DLD1 (cell line): ENCODE data around the gene WNK1.
"Not testable (repeated sequence)": the region's sequence is repeated elsewhere in the genome, so short reads cannot be mapped to it uniquely, and the experiment has no call there.

Experiments
- in situ Hi-C: cut with HindIII; loops from 2 replicates; pipeline ENCODE4 v1.10.0; 2017; ENCODE audit warnings: low sequenced_read_pairs

Gene WNK1

DNA sequence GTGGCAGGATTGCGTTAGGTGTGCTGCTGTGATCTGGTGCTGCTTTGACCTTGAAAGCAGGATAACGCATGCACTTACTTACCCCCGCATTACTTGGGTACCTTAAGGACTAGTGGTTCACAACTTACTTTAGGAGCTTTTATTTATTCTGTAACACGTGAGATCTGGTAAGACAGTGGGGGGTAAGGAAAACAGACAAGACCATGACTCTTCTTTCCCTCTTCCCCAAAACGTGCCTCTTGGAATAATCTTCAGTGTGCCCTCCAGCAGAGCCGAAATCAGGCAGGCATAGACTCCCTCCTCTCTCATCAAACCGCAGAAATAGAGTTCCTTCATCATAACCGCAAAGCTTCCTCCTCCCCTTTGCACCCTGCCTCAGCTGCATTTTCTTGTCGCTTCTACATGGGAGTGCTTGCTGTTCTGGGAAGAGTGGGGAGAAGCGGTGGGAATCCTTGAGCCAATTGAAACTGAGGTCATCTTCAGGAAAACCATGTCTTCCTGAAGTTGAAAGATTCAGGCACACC lies 153.7 kb downstream of the WNK1 start:
- in situ Hi-C loops, result no loop called here

DNA sequence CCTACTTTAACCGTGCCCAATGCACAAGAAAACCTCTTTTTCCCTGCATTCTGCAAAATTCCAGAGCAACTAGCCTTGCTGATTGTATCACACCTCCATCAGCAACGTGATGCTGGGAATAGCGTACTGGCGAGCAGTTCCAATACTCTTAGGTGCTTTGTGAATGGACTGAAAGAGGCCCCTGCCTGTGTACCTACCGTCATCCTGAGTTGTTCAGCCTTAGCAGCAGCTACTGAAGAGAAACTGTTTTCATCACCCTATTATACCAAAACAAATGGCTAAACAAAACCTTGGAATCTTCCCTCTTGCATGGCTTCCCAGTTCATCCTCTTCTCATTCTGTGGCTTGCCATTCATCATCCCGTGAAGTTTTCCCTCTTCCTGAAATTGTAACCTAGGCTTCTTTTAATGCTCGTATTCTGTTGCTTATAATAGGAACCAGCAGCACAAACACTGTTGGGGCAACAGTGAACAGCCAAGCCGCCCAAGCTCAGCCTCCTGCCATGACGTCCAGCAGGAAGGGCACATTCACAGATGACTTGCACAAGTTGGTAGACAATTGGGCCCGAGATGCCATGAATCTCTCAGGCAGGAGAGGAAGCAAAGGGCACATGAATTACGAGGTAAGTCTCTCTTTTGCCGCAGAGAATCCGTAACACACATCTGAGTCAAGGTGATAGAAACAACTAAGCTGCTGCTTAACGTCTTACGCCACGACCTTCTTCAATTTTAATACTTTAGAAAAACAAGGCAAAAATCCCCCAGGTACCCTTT lies 155.2 kb downstream of the WNK1 start:
- in situ Hi-C loops, result no loop called here

GRCh38 chr12:909861-910260 lies 157.5 kb downstream of the WNK1 start:
- in situ Hi-C loops, result no loop called here

GRCh38 chr12:910416-910815 lies 158.0 kb downstream of the WNK1 start:
- in situ Hi-C loops, result no loop called here

GRCh38 chr12:911191-911826 lies 158.9 kb downstream of the WNK1 start:
- in situ Hi-C loops, result no loop called here

DNA sequence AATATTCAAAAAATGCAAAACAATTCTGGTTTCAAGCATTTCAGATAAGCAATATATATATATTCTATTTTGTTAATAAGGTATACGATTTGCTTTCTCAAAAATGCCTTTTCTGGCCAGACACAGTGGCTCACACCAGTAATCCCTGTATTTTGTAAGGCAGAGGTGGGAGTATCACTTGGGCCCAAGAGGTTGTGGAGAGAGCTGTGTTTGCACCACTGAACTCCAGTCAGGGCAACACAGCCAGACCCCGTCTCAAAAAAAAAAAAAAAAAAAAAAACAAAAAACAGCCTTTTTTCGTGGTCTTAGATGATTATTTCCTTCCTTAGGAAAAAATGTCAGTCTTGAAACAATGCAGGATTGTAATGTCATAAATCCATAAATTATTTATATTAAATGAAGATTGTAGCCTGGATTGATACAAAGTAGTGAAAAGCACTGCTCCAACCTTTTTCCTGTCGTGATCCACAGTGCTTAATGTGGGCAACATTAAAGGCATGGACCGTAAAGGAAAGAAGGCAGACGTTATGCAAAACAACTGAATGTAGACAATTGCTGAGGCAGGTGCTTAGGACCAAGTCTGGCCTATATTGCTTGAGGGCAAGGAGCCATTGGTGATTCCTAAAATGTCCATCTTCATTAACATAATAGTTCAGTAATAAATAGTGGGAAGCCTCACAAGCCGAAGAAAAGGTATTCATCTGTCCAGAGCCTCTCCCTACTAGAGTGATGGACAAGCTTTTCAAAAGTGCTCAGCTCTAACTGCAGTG lies 160.3 kb downstream of the WNK1 start:
- in situ Hi-C loops, result no loop called here

GRCh38 chr12:913919-914698 lies 161.7 kb downstream of the WNK1 start:
- in situ Hi-C loops, result no loop called here

DNA sequence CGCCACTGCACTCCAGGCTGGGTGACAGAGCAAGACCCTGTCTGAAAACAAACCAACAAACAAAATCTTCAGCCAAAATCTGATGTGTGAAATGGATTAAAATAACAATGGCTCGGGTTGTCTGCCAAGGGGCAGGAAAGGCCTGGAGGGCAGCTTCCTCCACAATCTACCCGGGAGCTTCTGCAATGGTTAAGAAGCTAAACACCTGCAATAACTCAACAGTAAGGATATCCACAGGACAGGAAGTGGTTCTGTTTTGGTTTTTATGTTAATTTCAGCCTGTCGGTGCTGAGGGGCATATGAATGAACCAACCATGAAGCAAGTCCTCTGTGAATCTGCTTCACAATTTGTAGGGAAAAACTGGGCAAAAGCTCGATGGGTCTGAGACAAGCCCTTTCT lies 162.7 kb downstream of the WNK1 start:
- in situ Hi-C loops, result no loop called here

- in situ Hi-C loops, result no loop called here
Observed at GRCh38 chr12:916240-916639, 163.9 kb downstream of the WNK1 start.

DNA sequence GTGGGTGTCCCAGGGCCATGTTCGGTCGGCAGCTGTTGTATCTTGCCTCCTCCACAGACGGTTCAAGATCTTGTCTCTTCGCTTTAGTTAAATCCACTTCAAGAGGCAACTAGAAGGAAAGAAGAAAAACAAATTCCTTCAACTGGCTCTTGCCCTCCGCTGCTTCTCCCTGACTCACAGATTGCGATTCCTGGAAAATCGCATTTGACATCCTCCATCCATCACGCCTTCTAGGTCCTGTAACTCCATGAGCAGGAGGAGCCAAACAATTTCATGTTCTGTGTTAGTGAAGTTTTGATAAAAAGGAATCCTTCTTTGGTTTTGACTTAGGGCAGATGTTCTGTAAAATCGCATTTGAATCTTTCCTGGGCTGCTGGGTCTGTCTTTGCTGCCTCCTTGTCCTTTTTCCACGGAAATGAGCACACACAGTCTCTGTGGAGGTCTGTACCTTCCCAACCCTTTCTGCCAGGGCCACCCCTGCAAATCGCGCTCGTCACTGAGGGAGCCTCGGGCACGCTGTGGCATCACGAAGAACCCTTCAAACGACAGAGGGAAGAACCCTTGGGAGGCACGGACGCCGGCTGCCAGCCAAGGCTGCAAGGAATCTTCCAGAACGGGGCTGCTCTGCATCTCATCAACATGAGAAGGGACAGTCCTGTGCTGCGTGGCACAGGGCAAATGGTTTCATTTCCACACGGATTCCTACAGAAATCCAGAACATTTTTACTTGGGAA lies 164.5 kb downstream of the WNK1 start:
- in situ Hi-C loops, result no loop called here

GRCh38 chr12:920676-921075 lies 168.3 kb downstream of the WNK1 start:
- in situ Hi-C loops, result no loop called here

GRCh38 chr12:922285-922684 lies 169.9 kb downstream of the WNK1 start:
- in situ Hi-C loops, result no loop called here

GRCh38 chr12:926641-927040 lies 174.3 kb downstream of the WNK1 start:
- in situ Hi-C loops, result no loop called here

GRCh38 chr12:931060-931459 lies 178.7 kb downstream of the WNK1 start:
- in situ Hi-C loops, result no loop called here

GRCh38 chr12:931591-931990 lies 179.2 kb downstream of the WNK1 start:
- in situ Hi-C loops, result no loop called here

DNA sequence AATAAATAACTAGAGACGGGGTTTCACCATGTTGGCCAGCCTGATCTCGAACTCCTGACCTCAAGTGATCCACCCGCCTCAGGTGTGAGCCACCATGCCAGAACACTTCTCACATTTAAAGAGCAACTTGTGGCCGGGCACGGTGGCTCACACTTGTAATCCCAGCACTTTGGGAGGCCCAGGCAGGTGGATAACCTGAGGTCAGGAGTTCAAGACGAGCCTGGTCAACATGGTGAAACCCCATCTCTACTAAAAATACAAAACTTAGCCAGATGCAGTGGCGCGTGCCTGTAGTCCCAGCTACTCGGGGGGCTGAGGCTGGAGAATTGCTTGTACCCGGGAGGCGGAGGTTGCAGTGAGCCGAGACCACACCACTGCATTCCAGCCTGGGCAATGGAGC lies 183.5 kb downstream of the WNK1 start:
- in situ Hi-C loops, result not testable (repeated sequence)

DNA sequence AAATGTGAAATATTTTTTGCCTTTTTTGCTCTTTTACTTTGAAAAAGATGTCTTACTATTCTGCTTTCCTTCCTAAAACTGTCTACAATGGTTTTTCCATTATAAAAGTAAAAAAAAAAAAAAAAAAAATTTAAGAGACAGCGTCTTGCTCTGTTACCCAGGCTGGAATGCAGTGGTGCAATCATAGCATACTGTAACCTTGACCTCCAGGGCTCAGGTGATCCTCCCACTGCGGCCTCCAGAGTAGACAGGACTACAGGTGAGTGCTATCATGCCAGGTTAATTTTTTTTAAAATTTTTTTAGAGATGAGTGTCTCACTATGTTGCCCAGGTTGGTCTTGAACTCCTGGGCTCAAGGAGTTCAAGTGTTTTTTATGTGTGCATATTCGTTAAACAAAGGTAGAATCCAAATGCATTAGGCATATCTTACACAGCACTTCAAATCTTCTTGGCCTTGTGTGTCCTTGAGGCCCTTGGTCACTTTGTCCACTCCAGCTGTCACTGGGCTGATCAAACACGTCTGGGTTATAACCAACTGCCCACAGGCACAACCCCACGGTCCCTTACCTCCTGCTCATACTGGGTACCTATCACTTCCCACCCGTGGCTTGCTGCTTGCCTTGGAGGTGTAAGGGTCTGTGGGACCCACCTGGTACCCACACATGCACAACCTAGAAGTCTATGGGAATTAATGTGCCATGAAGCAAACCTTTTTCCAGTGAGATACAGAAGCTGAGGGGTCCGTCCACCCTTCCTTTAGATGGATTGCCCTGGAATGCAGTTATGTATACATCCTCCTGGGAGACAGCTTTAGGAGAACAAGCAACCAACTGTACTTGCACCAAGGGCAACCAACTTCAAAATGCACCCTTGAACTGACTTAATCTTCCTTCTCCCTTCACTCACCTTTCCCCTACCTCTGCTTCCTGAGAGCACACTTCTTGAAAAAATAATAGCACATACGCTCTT lies 184.3 kb downstream of the WNK1 start:
- in situ Hi-C loops, result no loop called here

GRCh38 chr12:938810-939209 lies 186.4 kb downstream of the WNK1 start:
- in situ Hi-C loops, result no loop called here

GRCh38 chr12:943051-943450 lies 190.7 kb downstream of the WNK1 start:
- in situ Hi-C loops, result no loop called here
